ENCODE measurements around the gene FUS.

Gene FUS

DNA sequence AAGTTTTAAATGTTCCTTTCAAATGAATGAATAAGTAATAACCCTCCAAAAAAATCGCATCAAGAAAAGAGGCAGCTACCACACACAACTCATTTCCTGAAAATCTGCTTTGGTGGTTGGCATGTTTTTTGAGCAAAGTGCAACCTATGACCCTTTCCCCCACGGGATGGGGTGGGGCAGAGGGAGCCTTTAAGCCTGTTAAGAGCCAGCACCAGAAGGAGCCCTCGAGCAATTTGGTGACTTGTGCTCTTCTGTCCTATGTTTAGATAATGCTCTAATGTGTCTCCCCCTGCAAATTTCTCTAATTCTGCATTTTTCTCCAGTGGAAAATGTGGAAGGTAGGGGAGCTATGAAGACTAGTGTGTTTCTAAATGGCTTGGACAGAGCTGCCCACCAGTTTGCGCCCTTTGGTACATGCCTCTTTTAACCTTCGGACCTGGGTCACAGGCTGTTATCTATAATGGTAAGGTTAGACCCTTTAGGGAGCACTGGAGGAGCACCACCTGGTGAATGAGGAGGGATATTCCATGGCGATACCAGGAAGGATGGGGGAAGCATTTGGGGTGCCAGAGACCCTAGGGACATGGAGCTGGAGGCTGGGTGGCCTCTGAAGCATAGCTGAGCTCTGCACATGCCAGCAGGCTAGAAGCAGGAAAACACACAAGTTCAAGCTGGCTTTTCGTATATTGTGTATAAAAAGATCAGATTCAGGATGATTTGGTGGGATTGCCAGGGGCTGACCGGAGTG, 21.1 kb downstream of the FUS start:
- TF ChIP-seq, protein P1, sequence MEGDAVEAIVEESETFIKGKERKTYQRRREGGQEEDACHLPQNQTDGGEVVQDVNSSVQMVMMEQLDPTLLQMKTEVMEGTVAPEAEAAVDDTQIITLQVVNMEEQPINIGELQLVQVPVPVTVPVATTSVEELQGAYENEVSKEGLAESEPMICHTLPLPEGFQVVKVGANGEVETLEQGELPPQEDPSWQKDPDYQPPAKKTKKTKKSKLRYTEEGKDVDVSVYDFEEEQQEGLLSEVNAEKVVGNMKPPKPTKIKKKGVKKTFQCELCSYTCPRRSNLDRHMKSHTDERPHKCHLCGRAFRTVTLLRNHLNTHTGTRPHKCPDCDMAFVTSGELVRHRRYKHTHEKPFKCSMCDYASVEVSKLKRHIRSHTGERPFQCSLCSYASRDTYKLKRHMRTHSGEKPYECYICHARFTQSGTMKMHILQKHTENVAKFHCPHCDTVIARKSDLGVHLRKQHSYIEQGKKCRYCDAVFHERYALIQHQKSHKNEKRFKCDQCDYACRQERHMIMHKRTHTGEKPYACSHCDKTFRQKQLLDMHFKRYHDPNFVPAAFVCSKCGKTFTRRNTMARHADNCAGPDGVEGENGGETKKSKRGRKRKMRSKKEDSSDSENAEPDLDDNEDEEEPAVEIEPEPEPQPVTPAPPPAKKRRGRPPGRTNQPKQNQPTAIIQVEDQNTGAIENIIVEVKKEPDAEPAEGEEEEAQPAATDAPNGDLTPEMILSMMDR (IDR thresholded peaks at IDR 0.05; ENCODE audit: low read depth, low read length, missing control alignments): peak; percentile 23
- DNase-seq (ENCODE audit: low read depth): no peak
- peak overlapping the region; percentile 62 for H3K4me3 ChIP-seq (ENCODE audit: low read depth, low read length)

DNA sequence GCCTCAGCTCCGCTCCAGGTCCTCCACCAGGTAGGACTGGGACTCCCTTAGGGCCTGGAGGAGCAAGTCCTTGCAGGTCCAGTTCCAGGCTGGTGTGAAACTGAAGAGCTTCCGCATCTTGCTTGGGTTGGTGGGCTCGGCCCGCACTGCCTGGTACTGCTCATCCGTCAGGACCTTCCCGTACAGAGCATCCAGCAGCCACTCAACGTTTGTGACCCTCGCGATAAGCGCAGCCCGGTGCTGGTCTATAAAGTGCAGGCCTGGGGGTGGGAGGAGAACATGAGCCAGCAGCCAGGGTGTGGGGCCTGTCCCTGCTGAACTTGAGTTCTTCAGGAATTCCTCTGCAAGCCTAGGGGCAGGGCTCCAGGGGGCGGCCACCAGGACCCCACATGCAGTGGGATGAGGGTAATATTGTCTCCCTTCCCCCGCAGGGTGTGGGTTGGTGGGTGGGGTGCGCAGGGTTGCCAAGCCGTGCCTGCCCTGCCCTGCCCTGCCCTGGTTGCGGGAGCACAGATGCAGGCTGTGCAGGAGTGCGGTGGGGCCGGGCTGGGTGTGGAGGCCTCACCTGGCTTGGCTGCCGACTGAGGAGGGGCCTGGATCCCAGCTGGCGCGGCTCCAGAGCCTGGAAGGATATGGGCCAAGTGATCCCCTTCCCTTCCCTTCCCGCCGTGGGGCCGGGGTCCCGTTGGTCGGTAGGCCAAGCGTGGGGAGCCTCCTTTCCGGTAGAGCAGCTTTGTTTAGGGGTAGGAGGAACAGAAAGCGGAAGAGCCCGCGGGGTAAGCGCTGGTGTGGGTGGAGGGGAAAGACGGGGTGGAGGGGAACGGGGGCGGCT, 21.9 kb downstream of the FUS start:
- TF ChIP-seq, protein P1 (IDR thresholded peaks at IDR 0.05; ENCODE audit: low read depth, low read length, missing control alignments): no peak
- peak overlapping the region; percentile 62 for H3K4me3 ChIP-seq (ENCODE audit: low read depth, low read length)
- DNase-seq (ENCODE audit: low read depth): no peak

DNA sequence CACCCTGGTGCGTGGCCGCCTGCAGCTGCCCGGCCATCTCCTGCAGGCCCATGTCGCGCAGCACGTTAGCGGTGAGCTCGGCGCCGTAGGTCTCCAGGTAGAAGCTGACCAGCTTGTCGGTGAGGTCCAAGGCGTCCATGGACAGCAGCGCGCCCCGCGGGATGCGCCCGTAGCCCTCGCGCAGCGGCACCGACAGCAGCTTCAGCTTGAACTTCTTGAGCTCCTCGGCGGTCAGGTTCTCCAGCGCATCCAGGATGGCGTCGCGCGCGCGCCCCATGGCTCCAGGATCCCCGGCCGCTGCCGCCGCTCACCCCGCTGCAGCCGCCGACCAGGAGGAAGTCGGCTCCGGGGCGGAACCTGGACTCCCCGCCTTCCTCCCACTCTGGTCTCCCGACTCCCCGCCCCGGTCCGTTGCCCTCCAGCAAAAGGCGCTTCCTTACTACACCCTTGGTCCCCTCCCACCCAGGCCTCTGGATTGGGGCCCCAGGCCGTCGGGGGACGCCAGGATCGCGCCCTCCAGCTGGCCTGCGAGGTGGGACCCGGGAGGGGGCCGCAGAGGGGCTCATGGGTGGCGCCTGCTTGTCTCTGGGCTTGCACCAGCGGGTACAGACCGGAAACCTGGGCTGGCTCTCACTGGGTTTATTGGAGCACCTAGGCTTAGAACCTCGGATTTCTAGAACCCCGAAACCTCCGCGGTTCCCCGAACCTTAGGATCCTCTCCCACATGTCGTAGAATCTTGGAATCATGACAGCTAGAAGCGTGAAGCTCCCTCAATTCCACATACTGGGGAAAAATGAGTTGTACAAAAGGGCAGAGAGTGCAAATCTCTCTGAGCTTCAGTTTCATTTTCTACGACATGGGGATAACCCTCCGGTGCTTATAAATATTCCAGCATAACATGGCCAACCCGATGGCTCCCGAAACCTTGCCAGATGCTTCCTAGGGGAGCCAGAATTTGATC, 22.8 kb downstream of the FUS start, which contains the start of gene PYCARD:
Gene PYCARD, minus strand, starts transcription at position 347 of the 962 bp plus-strand sequence. Its CDS starts 70 bp downstream, at position 277.
- H3K4me3 ChIP-seq (ENCODE audit: low read depth, low read length): peak within 1 kb of the TSS; percentile 62
- DNase-seq (ENCODE audit: low read depth): no peak
- TF ChIP-seq, protein P1 (IDR thresholded peaks at IDR 0.05; ENCODE audit: low read depth, low read length, missing control alignments): no peak

DNA sequence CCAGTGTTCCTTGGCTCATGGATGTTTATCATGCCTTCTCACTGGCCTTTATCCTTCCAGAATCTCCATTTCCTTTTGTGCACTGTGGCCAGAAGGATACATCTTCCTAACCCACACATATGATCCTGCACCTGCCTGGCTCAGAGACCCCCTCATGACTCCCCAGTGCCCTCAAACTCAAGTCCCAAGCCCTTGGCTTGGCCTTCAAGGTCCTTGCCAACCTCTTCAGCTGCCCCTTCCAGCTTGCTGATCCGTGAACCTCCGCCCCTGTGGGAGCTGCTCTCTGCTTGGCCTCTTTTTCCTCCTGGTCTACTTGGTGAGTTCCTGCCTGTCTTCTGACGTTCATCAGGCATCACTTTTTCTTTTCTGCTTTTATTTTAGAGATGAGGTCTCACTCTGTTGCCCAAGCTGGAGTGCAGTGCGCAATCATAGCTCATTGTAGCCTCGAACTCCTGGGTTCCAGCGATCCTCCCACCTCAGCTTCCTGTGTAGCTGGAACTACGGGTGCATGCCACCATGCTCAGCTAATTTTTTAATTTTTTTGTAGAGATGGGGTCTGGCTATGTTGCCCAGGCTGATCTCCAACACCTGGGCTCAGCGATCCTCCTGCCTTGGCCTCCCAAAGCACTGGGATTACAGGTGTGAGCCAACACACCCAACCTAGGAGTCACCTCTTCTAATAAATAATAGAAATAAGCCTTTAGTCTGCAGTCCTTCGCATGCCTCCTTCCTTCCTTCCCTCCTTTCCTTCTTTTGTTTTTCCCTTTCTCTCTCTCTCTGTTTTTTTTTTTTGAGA, 25.1 kb downstream of the FUS start:
- H3K4me3 ChIP-seq (ENCODE audit: low read depth, low read length): no peak overlapping the region
- DNase-seq (ENCODE audit: low read depth): no peak
- TF ChIP-seq, protein P1 (IDR thresholded peaks at IDR 0.05; ENCODE audit: low read depth, low read length, missing control alignments): no peak

DNA sequence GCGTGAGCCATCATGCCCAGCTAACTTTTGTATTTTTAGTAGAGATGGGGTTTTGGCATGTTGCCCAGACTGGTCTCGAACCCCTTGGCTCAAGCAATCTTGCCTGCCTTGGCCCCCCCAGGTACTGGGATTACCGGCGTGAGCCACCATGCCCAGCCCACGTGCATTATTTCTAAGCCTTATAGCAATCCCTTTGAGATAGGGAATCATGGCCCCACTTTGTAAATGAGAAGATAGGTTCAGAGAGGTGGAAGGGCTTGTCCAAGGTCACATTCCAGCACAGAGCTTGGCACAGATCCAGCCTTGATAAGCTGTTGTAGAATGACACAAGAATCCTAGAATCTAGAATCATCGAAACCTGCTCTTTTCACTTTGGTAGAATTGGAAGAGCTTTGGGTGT, 26.8 kb downstream of the FUS start:
- TF ChIP-seq, protein P1 (IDR thresholded peaks at IDR 0.05; ENCODE audit: low read depth, low read length, missing control alignments): no peak
- no peak for DNase-seq (ENCODE audit: low read depth)
- H3K4me3 ChIP-seq (ENCODE audit: low read depth, low read length): no peak overlapping the region

DNA sequence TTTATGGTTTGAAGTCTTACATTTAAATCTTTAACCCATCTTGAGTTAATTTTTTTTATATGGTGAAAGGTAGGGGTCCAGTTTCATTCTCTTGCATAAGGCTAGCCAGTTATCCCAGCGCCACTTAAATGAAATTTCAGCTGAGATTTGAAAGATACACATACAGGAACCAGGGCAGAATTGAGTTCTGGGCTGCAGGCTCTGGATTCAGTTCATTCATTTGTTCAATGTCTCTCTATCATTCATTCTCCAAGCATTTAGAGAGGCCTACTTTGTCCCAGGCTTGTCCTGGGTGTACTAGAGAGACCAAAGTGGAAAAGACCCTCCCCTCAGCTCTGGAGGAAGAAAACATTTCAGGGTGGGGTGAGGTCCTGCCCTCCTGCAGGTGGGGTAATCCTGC, 33.4 kb downstream of the FUS start:
- TF ChIP-seq, protein P1 (IDR thresholded peaks at IDR 0.05; ENCODE audit: low read depth, low read length, missing control alignments): no peak

More for the DNA sequence above, 33.4 kb downstream of the FUS start:
- H3K4me3 ChIP-seq (ENCODE audit: low read depth, low read length): no peak overlapping the region
- no peak for DNase-seq (ENCODE audit: low read depth)

Measured in GM12864 (cell line).